H1 (cell line): ENCODE results near the gene SAFB2. TPM values are rescaled to one million over a fixed set of nuclear protein-coding genes. Genes with fewer than 3 reads are reported as not detected.

Source experiments
- BCL11A ChIP-seq, 2 experiments: IDR thresholded peaks; one replicate each; pipeline ENCODE4 v1.6.1; 2011; ENCODE audit warnings: low read depth in 2 of 2, low read length in 2 of 2, mild to moderate bottlenecking in 2 of 2
- HDAC2 ChIP-seq, 2 experiments: fragments of 300-600 bp in 1 of 2; sonication (generic) in 1 of 2; IDR thresholded peaks; 2 replicates each; pipeline ENCODE4 v1.6.1; 2011 to 2012; ENCODE audit warnings: low read depth in 2 of 2, low read length in 2 of 2, mild to moderate bottlenecking in 2 of 2, moderate library complexity in 2 of 2, borderline replicate concordance in 1 of 2, inconsistent platforms in 1 of 2
- polyA plus RNA-seq, 7 experiments: library from polyadenylated mRNA; depleted of rRNA in 3 of 7; stranded (reverse) in 5 of 7; unstranded in 2 of 7; fragments of >200 nt in 5 of 7; fragments of 200-250 nt in 2 of 7; gene quantifications; 1 replicate in 5 of 7; 2 replicates in 1 of 7; 4 replicates in 1 of 7; pipeline versions ENCODE4 v1.2.1 to v1.2.3, GENCODE V29; 2011 to 2013; ENCODE audit warnings: missing spikeins in 2 of 7, mixed read lengths in 2 of 7
- total RNA-seq: library from RNA; stranded (reverse); fragmentation: NEBNext Ultra II Directional; extraction: Animal tissue kit (Norgen Biotek cat#: 25700); gene quantifications from 2 replicates; pipeline ENCODE4 v1.2.1, GENCODE V29; 2021
- TF ChIP-seq, protein P1 (sequence below): IDR thresholded peaks from 2 replicates; pipeline ENCODE4 v1.6.1; 2012; ENCODE audit warnings: low read length, inconsistent platforms

Gene SAFB2
- total and polyA plus RNA-seq, 2 of the 8 experiments (the other 6 are each of a cell fraction or from before 2014, with no cell fraction given): 14.8 to 63.8 TPM

DNA sequence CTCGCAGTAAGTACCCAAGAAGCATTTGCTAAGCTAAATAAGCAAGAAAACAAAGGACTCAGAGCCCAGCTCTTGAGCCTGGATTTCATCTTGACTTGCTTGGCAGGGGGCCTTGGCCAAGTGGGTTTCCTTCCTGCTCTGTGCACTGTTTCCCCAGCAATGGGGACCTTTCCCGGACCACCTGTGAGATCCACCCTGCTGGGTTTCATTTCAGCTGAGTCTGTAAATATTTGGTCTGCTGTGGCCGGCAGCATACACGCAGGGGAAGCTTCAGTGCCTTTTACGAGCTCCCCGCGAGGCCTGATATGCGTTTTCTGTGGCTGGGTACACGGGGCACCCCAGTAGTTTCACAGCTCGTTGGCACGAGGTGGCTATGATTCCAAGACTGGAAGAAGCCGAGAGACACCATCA lies 42.4 kb downstream of the SAFB2 start (continued):
- no peak for TF ChIP-seq HDAC2 (IDR thresholded peaks at IDR 0.05; ENCODE audit: borderline replicate concordance in 1 of 2, low read depth in 2 of 2, low read length in 2 of 2)
- TF ChIP-seq BCL11A (IDR thresholded peaks at IDR 0.05; ENCODE audit: low read depth in 2 of 2, low read length in 2 of 2): no peak
- TF ChIP-seq, protein P1, sequence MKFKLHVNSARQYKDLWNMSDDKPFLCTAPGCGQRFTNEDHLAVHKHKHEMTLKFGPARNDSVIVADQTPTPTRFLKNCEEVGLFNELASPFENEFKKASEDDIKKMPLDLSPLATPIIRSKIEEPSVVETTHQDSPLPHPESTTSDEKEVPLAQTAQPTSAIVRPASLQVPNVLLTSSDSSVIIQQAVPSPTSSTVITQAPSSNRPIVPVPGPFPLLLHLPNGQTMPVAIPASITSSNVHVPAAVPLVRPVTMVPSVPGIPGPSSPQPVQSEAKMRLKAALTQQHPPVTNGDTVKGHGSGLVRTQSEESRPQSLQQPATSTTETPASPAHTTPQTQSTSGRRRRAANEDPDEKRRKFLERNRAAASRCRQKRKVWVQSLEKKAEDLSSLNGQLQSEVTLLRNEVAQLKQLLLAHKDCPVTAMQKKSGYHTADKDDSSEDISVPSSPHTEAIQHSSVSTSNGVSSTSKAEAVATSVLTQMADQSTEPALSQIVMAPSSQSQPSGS: no peak
